Lower leg skin (tissue), 4 donors: ENCODE data around the gene CHD1. TPM values are rescaled to one million over a fixed set of nuclear protein-coding genes. Genes with fewer than 3 reads are reported as not detected.

Experiments used
- DNase-seq, 2 donors: peaks; one replicate each; pipeline ENCODE4 v3.0.0-alpha.2; 2019; ENCODE audit warnings: low spot score in 2 of 2
- H3K4me3 ChIP-seq: fragments of 200-600 bp; sonication (generic); 2 replicates; pipeline ENCODE4 v1.5.1; 2017; ENCODE audit warnings: mild to moderate bottlenecking, low read depth; ENCODE audit not compliant: poor library complexity, severe bottlenecking
- POLR2A ChIP-seq, 2 donors: fragments of 450-650 bp; IDR thresholded peaks; one replicate each; pipeline ENCODE4 v1.6.1; 2016 to 2017; ENCODE audit warnings: antibody characterized with exemption in 2 of 2, mild to moderate bottlenecking in 1 of 2, moderate library complexity in 1 of 2
- WGBS, 2 donors: methylation state at CpG; one replicate each; pipeline ENCODE4 v1.1.5; 2018; 5-methylcytosine and 5-hydroxymethylcytosine counted together
- intact Hi-C: fragments of 100-400 bp; cut with DNase I; formaldehyde crosslinking; loops from one replicate; pipeline ENCODE4 v1.15.0; 2023; ENCODE audit warnings: low total_unique reads
- total RNA-seq, 4 donors: library from RNA; depleted of rRNA; stranded (reverse); fragments of >200 nt; gene quantifications; one replicate each; pipeline ENCODE4 v1.1.0, GENCODE V29; 2016
- TF ChIP-seq, protein P1 (sequence below), 3 donors: fragments of 450-650 bp; IDR thresholded peaks; one replicate each; pipeline ENCODE4 v1.5.1; 2016; ENCODE audit warnings: antibody characterized with exemption in 3 of 3, mild to moderate bottlenecking in 3 of 3, moderate library complexity in 2 of 3

Gene CHD1
- total RNA-seq, 4 donors from 2014 or later = 40.8 to 46.8 (median 43.2) TPM

DNA sequence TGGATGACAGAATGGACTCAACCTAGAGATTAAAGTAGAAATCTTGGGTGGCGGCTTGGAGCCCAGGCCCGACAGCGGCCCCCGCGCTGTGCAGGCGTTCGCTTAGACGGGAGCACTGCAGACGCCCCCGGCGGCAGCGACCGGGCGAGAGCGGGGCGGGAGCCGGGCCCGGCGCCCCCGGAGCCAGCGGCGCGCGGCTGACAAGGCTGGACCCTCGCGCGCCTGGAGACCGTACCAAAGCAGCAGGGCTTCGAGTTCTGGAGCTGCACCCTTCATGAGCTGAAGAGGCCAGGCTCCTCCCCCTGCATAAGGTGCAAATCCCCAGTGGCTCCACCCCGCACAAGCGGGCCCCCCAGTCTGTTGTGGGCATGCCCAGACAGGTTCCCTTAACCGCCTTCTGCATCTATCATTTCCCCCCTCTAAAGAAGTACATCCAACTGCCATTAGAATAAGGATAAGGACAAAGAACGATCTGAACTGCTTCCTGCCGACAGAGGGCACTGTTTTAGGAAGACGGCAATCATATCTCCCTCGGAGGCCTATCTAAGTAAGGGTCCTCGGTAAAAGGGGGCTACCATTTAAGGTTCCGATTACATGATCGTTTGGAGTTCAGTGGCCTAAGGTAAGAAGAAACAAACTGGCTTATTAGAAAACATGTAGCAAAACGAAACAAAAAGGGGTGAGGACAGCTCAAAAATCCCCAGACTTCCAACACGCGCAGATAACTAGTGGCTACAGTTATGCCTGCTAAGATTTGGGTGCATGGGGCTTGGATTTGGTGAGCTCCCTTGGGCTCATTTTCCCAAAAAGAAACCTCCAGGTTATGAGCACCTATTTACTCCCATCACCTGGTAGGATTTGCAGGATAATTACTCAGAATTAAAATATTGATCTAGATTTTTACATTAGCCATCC, 89.1 kb downstream of the CHD1 start:
- no peak for DNase-seq
- WGBS, 2 donors = 73 to 75% methylated on average over 31 to 35 of the region's 42 CpGs
- TF ChIP-seq, protein P1, sequence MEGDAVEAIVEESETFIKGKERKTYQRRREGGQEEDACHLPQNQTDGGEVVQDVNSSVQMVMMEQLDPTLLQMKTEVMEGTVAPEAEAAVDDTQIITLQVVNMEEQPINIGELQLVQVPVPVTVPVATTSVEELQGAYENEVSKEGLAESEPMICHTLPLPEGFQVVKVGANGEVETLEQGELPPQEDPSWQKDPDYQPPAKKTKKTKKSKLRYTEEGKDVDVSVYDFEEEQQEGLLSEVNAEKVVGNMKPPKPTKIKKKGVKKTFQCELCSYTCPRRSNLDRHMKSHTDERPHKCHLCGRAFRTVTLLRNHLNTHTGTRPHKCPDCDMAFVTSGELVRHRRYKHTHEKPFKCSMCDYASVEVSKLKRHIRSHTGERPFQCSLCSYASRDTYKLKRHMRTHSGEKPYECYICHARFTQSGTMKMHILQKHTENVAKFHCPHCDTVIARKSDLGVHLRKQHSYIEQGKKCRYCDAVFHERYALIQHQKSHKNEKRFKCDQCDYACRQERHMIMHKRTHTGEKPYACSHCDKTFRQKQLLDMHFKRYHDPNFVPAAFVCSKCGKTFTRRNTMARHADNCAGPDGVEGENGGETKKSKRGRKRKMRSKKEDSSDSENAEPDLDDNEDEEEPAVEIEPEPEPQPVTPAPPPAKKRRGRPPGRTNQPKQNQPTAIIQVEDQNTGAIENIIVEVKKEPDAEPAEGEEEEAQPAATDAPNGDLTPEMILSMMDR (IDR thresholded peaks at IDR 0.05) = no peak
- no peak for TF ChIP-seq POLR2A (IDR thresholded peaks at IDR 0.05)
- intact Hi-C loops = no loop called here
- no peak overlapping the region for H3K4me3 ChIP-seq

GRCh38 chr5:98836175-98836574, 92.6 kb downstream of the CHD1 start:
- TF ChIP-seq, protein P1 (IDR thresholded peaks at IDR 0.05) = no peak
- no peak for TF ChIP-seq POLR2A (IDR thresholded peaks at IDR 0.05)
- no peak overlapping the region for H3K4me3 ChIP-seq
- WGBS, 2 donors = 52 to 70% methylated on average over 5 of the region's 5 CpGs
- intact Hi-C loops = no loop called here
- DNase-seq = no peak

GRCh38 chr5:98827588-98828284, 101.1 kb downstream of the CHD1 start:
- DNase-seq = no peak
- intact Hi-C loops = no loop called here
- TF ChIP-seq, protein P1 (IDR thresholded peaks at IDR 0.05) = no peak
- TF ChIP-seq POLR2A (IDR thresholded peaks at IDR 0.05) = no peak
- 80% methylated on average over 7 of the region's 7 CpGs for WGBS, 2 donors
- H3K4me3 ChIP-seq = no peak overlapping the region

GRCh38 chr5:98827161-98827560, 101.6 kb downstream of the CHD1 start:
- no peak for TF ChIP-seq POLR2A (IDR thresholded peaks at IDR 0.05)
- TF ChIP-seq, protein P1 (IDR thresholded peaks at IDR 0.05) = no peak
- 25 to 30% methylated on average over 1 of the region's 1 CpG for WGBS, 2 donors
- intact Hi-C loops = no loop called here
- no peak for DNase-seq
- no peak overlapping the region for H3K4me3 ChIP-seq

GRCh38 chr5:98825582-98826375, 103.0 kb downstream of the CHD1 start:
- intact Hi-C loops = no loop called here
- no peak overlapping the region for H3K4me3 ChIP-seq
- 88 to 90% methylated on average over 4 of the region's 4 CpGs for WGBS, 2 donors
- TF ChIP-seq POLR2A (IDR thresholded peaks at IDR 0.05) = no peak
- TF ChIP-seq, protein P1 (IDR thresholded peaks at IDR 0.05) = no peak
- no peak for DNase-seq
